B cell (primary cell): ENCODE results near the gene NCCRP1. TPM values are rescaled to one million over a fixed set of nuclear protein-coding genes. Genes with fewer than 3 reads are reported as not detected.

Experiments
- ATAC-seq: fragments of 200-7000 bp; cut with Tn5 transposase; one replicate; pipeline ENCODE4 v1.10.0; 2021; ENCODE audit warnings: low read depth, mild to moderate bottlenecking, moderate number of reproducible peaks, moderate library complexity
- CTCF ChIA-PET: fragments of 350-600 bp; sonication (Branson Sonifier 250); formaldehyde crosslinking; loops from one replicate; lab custom pipeline; 2021; ENCODE audit warnings: antibody characterized with exemption, inconsistent platforms; lab: Charles Lee
- POLR2A ChIA-PET: fragments of 350-600 bp; sonication (Branson Sonifier 250); formaldehyde crosslinking; loops from one replicate; lab custom pipeline; 2021; ENCODE audit warnings: antibody characterized with exemption; lab: Charles Lee
- DNase-seq: peaks from one replicate; pipeline ENCODE4 v3.0.0; 2013
- H2AFZ ChIP-seq: 2 replicates; pipeline ENCODE4 v1.6.1; 2012; ENCODE audit warnings: mild to moderate bottlenecking, low read depth, low read length; ENCODE audit not compliant: insufficient read depth, poor library complexity, severe bottlenecking
- H3K27ac ChIP-seq, 2 donors: 1 replicate in 1 of 2; 2 replicates in 1 of 2; pipeline ENCODE4 v1.5.1; 2012 to 2013; ENCODE audit warnings: low read length in 2 of 2, mild to moderate bottlenecking in 2 of 2, moderate library complexity in 1 of 2
- H3K27me3 ChIP-seq, 4 experiments: fragments of 200-600 bp in 1 of 4; sonication (generic) in 1 of 4; replicated peaks in 1 of 4; 1 replicate in 2 of 4; 2 replicates in 2 of 4; pipeline versions ENCODE4 v1.6.1 to v1.7.0; 2013 to 2016; ENCODE audit warnings: low read length in 3 of 4, mild to moderate bottlenecking in 2 of 4, mixed read lengths in 1 of 4, moderate library complexity in 1 of 4; ENCODE audit not compliant: insufficient read depth in 4 of 4, control insufficient read depth in 3 of 4; ENCODE audit errors: control extremely low read depth in 1 of 4
- H3K36me3 ChIP-seq, 2 experiments: replicated peaks in 1 of 2; 1 replicate in 1 of 2; 2 replicates in 1 of 2; pipeline versions ENCODE4 v1.6.1 to v1.7.1; 2013; ENCODE audit warnings: low read length in 1 of 2; ENCODE audit not compliant: insufficient read depth in 2 of 2, control insufficient read depth in 1 of 2; ENCODE audit errors: control extremely low read depth in 1 of 2, extremely low read depth in 1 of 2
- H3K4me1 ChIP-seq, 2 donors: fragments of 200-600 bp in 1 of 2; sonication (generic) in 1 of 2; 1 replicate in 1 of 2; 2 replicates in 1 of 2; pipeline versions ENCODE4 v1.5.1 to v1.6.1; 2013 to 2017; ENCODE audit warnings: low read length in 2 of 2; ENCODE audit not compliant: control insufficient read depth in 2 of 2, insufficient read depth in 2 of 2
- H3K4me2 ChIP-seq: replicated peaks from 2 replicates; pipeline ENCODE3; 2012; ENCODE audit warnings: mild to moderate bottlenecking, low read depth, low read length; ENCODE audit not compliant: poor library complexity, severe bottlenecking
- H3K4me3 ChIP-seq, 5 experiments: fragments of 200-600 bp in 1 of 5; sonication (generic) in 1 of 5; 1 replicate in 3 of 5; 2 replicates in 2 of 5; pipeline versions ENCODE4 v1.5.1 to v1.7.0; 2011 to 2016; ENCODE audit warnings: low read length in 4 of 5, mild to moderate bottlenecking in 4 of 5, low read depth in 2 of 5, control low read depth in 1 of 5, moderate library complexity in 1 of 5; ENCODE audit not compliant: insufficient read depth in 1 of 5; ENCODE audit errors: control extremely low read depth in 1 of 5, extremely low read depth in 1 of 5
- H3K79me2 ChIP-seq: fragments of 200-600 bp; sonication (generic); one replicate; pipeline ENCODE4 v1.6.0; 2016; ENCODE audit warnings: low read length; ENCODE audit not compliant: control insufficient read depth, insufficient read depth
- H3K9ac ChIP-seq: fragments of 200-600 bp; sonication (generic); 2 replicates; pipeline ENCODE4 v1.6.1; 2017; ENCODE audit warnings: mild to moderate bottlenecking, low read length, moderate library complexity
- H3K9me3 ChIP-seq, 3 donors: one replicate each; pipeline versions ENCODE4 v1.6.1 to v1.7.1; 2013; ENCODE audit warnings: low read length in 2 of 3; ENCODE audit not compliant: control insufficient read depth in 2 of 3, insufficient read depth in 1 of 3; ENCODE audit errors: control extremely low read depth in 1 of 3
- H4K20me1 ChIP-seq: 2 replicates; pipeline ENCODE4 v1.6.0; 2012; ENCODE audit warnings: mild to moderate bottlenecking, low read length; ENCODE audit not compliant: insufficient read depth, control insufficient read depth, poor library complexity, severe bottlenecking
- H3K27ac Mint-ChIP-seq: one replicate; pipeline ENCODE4 v1.8.0; 2021; ENCODE audit warnings: mixed read lengths
- H3K27me3 Mint-ChIP-seq: one replicate; pipeline ENCODE4 v1.8.0; 2021; ENCODE audit warnings: mixed read lengths
- H3K4me1 Mint-ChIP-seq: one replicate; pipeline ENCODE4 v1.8.0; 2021; ENCODE audit warnings: mixed read lengths
- H3K4me3 Mint-ChIP-seq: one replicate; pipeline ENCODE4 v1.8.0; 2021; ENCODE audit warnings: mixed read lengths
- H3K9me3 Mint-ChIP-seq: one replicate; pipeline ENCODE4 v1.8.0; 2022; ENCODE audit warnings: mixed read lengths; ENCODE audit not compliant: insufficient read depth
- EZH2 ChIP-seq: IDR thresholded peaks from 2 replicates; pipeline ENCODE4 v1.6.1; 2012; ENCODE audit warnings: borderline replicate concordance, low read depth, mild to moderate bottlenecking, moderate library complexity, low read length; ENCODE audit not compliant: insufficient read depth, poor library complexity, severe bottlenecking
- WGBS: methylation state at CpG from one replicate; pipeline ENCODE4 v1.1.5; 2013; ENCODE audit warnings: missing lambda C conversion rate; ENCODE audit not compliant: insufficient coverage; 5-methylcytosine and 5-hydroxymethylcytosine counted together
- intact Hi-C: fragments of 100-400 bp; cut with micrococcal nuclease; formaldehyde crosslinking; loops from one replicate; pipeline ENCODE4 v1.10.0; 2022
- polyA plus RNA-seq: library from polyadenylated mRNA; depleted of rRNA; stranded (reverse); fragments of >200 nt; gene quantifications from 2 replicates; pipeline ENCODE4 v1.2.3, GENCODE V29; 2012
- total RNA-seq, 2 donors: library from RNA; stranded (reverse); fragments of 120-200 nt in 1 of 2; gene quantifications; 1 replicate in 1 of 2; 2 replicates in 1 of 2; pipeline versions ENCODE4 v1.2.3 to v1.2.4, GENCODE V29; 2013 to 2022
- TF ChIP-seq, protein P1 (sequence below): fragments of 200-600 bp; IDR thresholded peaks from one replicate; pipeline ENCODE4 v1.8.0; 2022; ENCODE audit warnings: antibody characterized with exemption, mild to moderate bottlenecking

The NCCRP1 gene
- total and polyA plus RNA-seq, 2 donors (not counting 1 experiment from before 2014, with no cell fraction given) = 0.04 TPM; not detected in 1

- no peaks in the 10 kb centered on the region for H3K4me1 Mint-ChIP-seq
- ChIA-PET CTCF (interaction anchor here (0.5 kb wide), 1 partner anchor 221 kb away, joined by 3 read pairs; the partner anchor contains the start of gene SUPT5H), POLR2A (interaction anchor here (0.6 kb wide), 1 partner anchor 12 kb away, joined by 4 read pairs; no protein-coding TSS in a partner anchor)
- Histone ChIP-seq H3K4me2 (no peak overlapping the region), H3K4me3 (no peak overlapping the region), H3K79me2 (no peaks in the 10 kb centered on the region), H3K4me1 (no peaks in the 10 kb centered on the region), H3K27me3 (peaks cover 0 to 15% (median 4%) of the 10 kb centered on the region in 4 experiments), H3K9me3 (no peaks in the 10 kb centered on the region), H2AFZ (no peak overlapping the region), H4K20me1 (no peaks in the 10 kb centered on the region), H3K9ac (no peak overlapping the region), H3K36me3 (no peaks in the 10 kb centered on the region), H3K27ac (no peak overlapping the region)
- H3K27me3 Mint-ChIP-seq = peaks cover 46% of the 10 kb centered on the region
- no peak overlapping the region for H3K27ac Mint-ChIP-seq
- ATAC-seq = no peak
- no peaks in the 10 kb centered on the region for H3K9me3 Mint-ChIP-seq
- no peak overlapping the region for H3K4me3 Mint-ChIP-seq
- no peak for DNase-seq
- intact Hi-C loops = no loop called here
- WGBS = 7% methylated on average over 2 of the region's 4 CpGs
- no peak for TF ChIP-seq EZH2
- TF ChIP-seq, protein P1, sequence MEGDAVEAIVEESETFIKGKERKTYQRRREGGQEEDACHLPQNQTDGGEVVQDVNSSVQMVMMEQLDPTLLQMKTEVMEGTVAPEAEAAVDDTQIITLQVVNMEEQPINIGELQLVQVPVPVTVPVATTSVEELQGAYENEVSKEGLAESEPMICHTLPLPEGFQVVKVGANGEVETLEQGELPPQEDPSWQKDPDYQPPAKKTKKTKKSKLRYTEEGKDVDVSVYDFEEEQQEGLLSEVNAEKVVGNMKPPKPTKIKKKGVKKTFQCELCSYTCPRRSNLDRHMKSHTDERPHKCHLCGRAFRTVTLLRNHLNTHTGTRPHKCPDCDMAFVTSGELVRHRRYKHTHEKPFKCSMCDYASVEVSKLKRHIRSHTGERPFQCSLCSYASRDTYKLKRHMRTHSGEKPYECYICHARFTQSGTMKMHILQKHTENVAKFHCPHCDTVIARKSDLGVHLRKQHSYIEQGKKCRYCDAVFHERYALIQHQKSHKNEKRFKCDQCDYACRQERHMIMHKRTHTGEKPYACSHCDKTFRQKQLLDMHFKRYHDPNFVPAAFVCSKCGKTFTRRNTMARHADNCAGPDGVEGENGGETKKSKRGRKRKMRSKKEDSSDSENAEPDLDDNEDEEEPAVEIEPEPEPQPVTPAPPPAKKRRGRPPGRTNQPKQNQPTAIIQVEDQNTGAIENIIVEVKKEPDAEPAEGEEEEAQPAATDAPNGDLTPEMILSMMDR = no peak
These were observed 27.0 kb downstream of the NCCRP1 start for GRCh38 chr19:39223703-39224279.

DNA sequence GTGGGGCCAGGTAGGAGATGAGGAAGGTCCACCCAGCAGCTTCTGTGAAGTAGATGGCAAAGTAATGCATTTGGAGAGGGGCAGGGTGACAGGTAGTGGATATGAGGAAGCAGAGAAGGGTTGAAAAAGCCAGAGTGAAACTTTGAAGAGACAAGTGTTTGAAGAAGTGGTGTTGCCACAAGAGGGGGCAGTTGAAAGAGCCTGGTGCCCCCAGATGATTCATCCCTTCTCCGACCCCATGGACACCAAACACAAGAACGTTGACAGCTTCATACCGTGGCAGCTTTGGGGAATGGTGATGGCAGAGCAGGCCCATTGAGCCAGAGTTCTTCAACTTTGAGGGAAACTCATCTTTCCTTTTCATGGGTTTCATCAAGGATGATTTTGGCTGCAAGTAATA lies 28.1 kb downstream of the NCCRP1 start:
- Mint-ChIP-seq H3K4me1 (no peaks in the 10 kb centered on the region), H3K4me3 (no peak overlapping the region), H3K9me3 (no peaks in the 10 kb centered on the region), H3K27me3 (peaks cover 41% of the 10 kb centered on the region), H3K27ac (no peak overlapping the region)
- Histone ChIP-seq H2AFZ (no peak overlapping the region), H3K4me1 (no peaks in the 10 kb centered on the region), H4K20me1 (no peaks in the 10 kb centered on the region), H3K36me3 (no peaks in the 10 kb centered on the region), H3K9me3 (no peaks in the 10 kb centered on the region), H3K27me3 (peaks cover 0 to 13% (median 4%) of the 10 kb centered on the region in 4 experiments), H3K4me2 (no peak overlapping the region), H3K9ac (no peak overlapping the region), H3K79me2 (no peaks in the 10 kb centered on the region), H3K27ac (no peak overlapping the region), H3K4me3 (no peak overlapping the region)
- ChIA-PET POLR2A (no interaction called here), CTCF (interaction anchor here (0.7 kb wide), 1 partner anchor 38 kb away, joined by 3 read pairs; no protein-coding TSS in a partner anchor)
- intact Hi-C loops = no loop called here
- WGBS = 23% methylated on average over 3 of the region's 3 CpGs
- no peak for TF ChIP-seq EZH2
- TF ChIP-seq, protein P1 = no peak
- ATAC-seq (no peak), DNase-seq (no peak)
